B cell (primary cell): Measurements from ENCODE around the gene UNC5B. TPM values are rescaled to one million over a fixed set of nuclear protein-coding genes. Genes with fewer than 3 reads are reported as not detected.

Experiments
- ATAC-seq: fragments of 200-7000 bp; cut with Tn5 transposase; one replicate; pipeline ENCODE4 v1.10.0; 2021; ENCODE audit warnings: low read depth, mild to moderate bottlenecking, moderate number of reproducible peaks, moderate library complexity
- CTCF ChIA-PET: fragments of 350-600 bp; sonication (Branson Sonifier 250); formaldehyde crosslinking; loops from one replicate; lab custom pipeline; 2021; ENCODE audit warnings: antibody characterized with exemption, inconsistent platforms; lab: Charles Lee
- POLR2A ChIA-PET: fragments of 350-600 bp; sonication (Branson Sonifier 250); formaldehyde crosslinking; loops from one replicate; lab custom pipeline; 2021; ENCODE audit warnings: antibody characterized with exemption; lab: Charles Lee
- DNase-seq: peaks from one replicate; pipeline ENCODE4 v3.0.0; 2013
- H2AFZ ChIP-seq: 2 replicates; pipeline ENCODE4 v1.6.1; 2012; ENCODE audit warnings: mild to moderate bottlenecking, low read depth, low read length; ENCODE audit not compliant: insufficient read depth, poor library complexity, severe bottlenecking
- H3K27ac ChIP-seq, 2 donors: 1 replicate in 1 of 2; 2 replicates in 1 of 2; pipeline ENCODE4 v1.5.1; 2012 to 2013; ENCODE audit warnings: low read length in 2 of 2, mild to moderate bottlenecking in 2 of 2, moderate library complexity in 1 of 2
- H3K27me3 ChIP-seq, 4 experiments: fragments of 200-600 bp in 1 of 4; sonication (generic) in 1 of 4; replicated peaks in 1 of 4; 1 replicate in 2 of 4; 2 replicates in 2 of 4; pipeline versions ENCODE4 v1.6.1 to v1.7.0; 2013 to 2016; ENCODE audit warnings: low read length in 3 of 4, mild to moderate bottlenecking in 2 of 4, mixed read lengths in 1 of 4, moderate library complexity in 1 of 4; ENCODE audit not compliant: insufficient read depth in 4 of 4, control insufficient read depth in 3 of 4; ENCODE audit errors: control extremely low read depth in 1 of 4
- H3K36me3 ChIP-seq, 2 experiments: replicated peaks in 1 of 2; 1 replicate in 1 of 2; 2 replicates in 1 of 2; pipeline versions ENCODE4 v1.6.1 to v1.7.1; 2013; ENCODE audit warnings: low read length in 1 of 2; ENCODE audit not compliant: insufficient read depth in 2 of 2, control insufficient read depth in 1 of 2; ENCODE audit errors: control extremely low read depth in 1 of 2, extremely low read depth in 1 of 2
- H3K4me1 ChIP-seq, 2 donors: fragments of 200-600 bp in 1 of 2; sonication (generic) in 1 of 2; 1 replicate in 1 of 2; 2 replicates in 1 of 2; pipeline versions ENCODE4 v1.5.1 to v1.6.1; 2013 to 2017; ENCODE audit warnings: low read length in 2 of 2; ENCODE audit not compliant: control insufficient read depth in 2 of 2, insufficient read depth in 2 of 2
- H3K4me2 ChIP-seq: replicated peaks from 2 replicates; pipeline ENCODE3; 2012; ENCODE audit warnings: mild to moderate bottlenecking, low read depth, low read length; ENCODE audit not compliant: poor library complexity, severe bottlenecking
- H3K4me3 ChIP-seq, 5 experiments: fragments of 200-600 bp in 1 of 5; sonication (generic) in 1 of 5; 1 replicate in 3 of 5; 2 replicates in 2 of 5; pipeline versions ENCODE4 v1.5.1 to v1.7.0; 2011 to 2016; ENCODE audit warnings: low read length in 4 of 5, mild to moderate bottlenecking in 4 of 5, low read depth in 2 of 5, control low read depth in 1 of 5, moderate library complexity in 1 of 5; ENCODE audit not compliant: insufficient read depth in 1 of 5; ENCODE audit errors: control extremely low read depth in 1 of 5, extremely low read depth in 1 of 5
- H3K79me2 ChIP-seq: fragments of 200-600 bp; sonication (generic); one replicate; pipeline ENCODE4 v1.6.0; 2016; ENCODE audit warnings: low read length; ENCODE audit not compliant: control insufficient read depth, insufficient read depth
- H3K9ac ChIP-seq: fragments of 200-600 bp; sonication (generic); 2 replicates; pipeline ENCODE4 v1.6.1; 2017; ENCODE audit warnings: mild to moderate bottlenecking, low read length, moderate library complexity
- H3K9me3 ChIP-seq, 3 donors: one replicate each; pipeline versions ENCODE4 v1.6.1 to v1.7.1; 2013; ENCODE audit warnings: low read length in 2 of 3; ENCODE audit not compliant: control insufficient read depth in 2 of 3, insufficient read depth in 1 of 3; ENCODE audit errors: control extremely low read depth in 1 of 3
- H4K20me1 ChIP-seq: 2 replicates; pipeline ENCODE4 v1.6.0; 2012; ENCODE audit warnings: mild to moderate bottlenecking, low read length; ENCODE audit not compliant: insufficient read depth, control insufficient read depth, poor library complexity, severe bottlenecking
- H3K27ac Mint-ChIP-seq: one replicate; pipeline ENCODE4 v1.8.0; 2021; ENCODE audit warnings: mixed read lengths
- H3K27me3 Mint-ChIP-seq: one replicate; pipeline ENCODE4 v1.8.0; 2021; ENCODE audit warnings: mixed read lengths
- H3K4me1 Mint-ChIP-seq: one replicate; pipeline ENCODE4 v1.8.0; 2021; ENCODE audit warnings: mixed read lengths
- H3K4me3 Mint-ChIP-seq: one replicate; pipeline ENCODE4 v1.8.0; 2021; ENCODE audit warnings: mixed read lengths
- H3K9me3 Mint-ChIP-seq: one replicate; pipeline ENCODE4 v1.8.0; 2022; ENCODE audit warnings: mixed read lengths; ENCODE audit not compliant: insufficient read depth
- CTCF ChIP-seq: fragments of 200-600 bp; IDR thresholded peaks from one replicate; pipeline ENCODE4 v1.8.0; 2022; ENCODE audit warnings: antibody characterized with exemption, mild to moderate bottlenecking
- EZH2 ChIP-seq: IDR thresholded peaks from 2 replicates; pipeline ENCODE4 v1.6.1; 2012; ENCODE audit warnings: borderline replicate concordance, low read depth, mild to moderate bottlenecking, moderate library complexity, low read length; ENCODE audit not compliant: insufficient read depth, poor library complexity, severe bottlenecking
- WGBS: methylation state at CpG from one replicate; pipeline ENCODE4 v1.1.5; 2013; ENCODE audit warnings: missing lambda C conversion rate; ENCODE audit not compliant: insufficient coverage; 5-methylcytosine and 5-hydroxymethylcytosine counted together
- intact Hi-C: fragments of 100-400 bp; cut with micrococcal nuclease; formaldehyde crosslinking; loops from one replicate; pipeline ENCODE4 v1.10.0; 2022
- polyA plus RNA-seq: library from polyadenylated mRNA; depleted of rRNA; stranded (reverse); fragments of >200 nt; gene quantifications from 2 replicates; pipeline ENCODE4 v1.2.3, GENCODE V29; 2012
- total RNA-seq, 2 donors: library from RNA; stranded (reverse); fragments of 120-200 nt in 1 of 2; gene quantifications; 1 replicate in 1 of 2; 2 replicates in 1 of 2; pipeline versions ENCODE4 v1.2.3 to v1.2.4, GENCODE V29; 2013 to 2022

Gene UNC5B
- total and polyA plus RNA-seq, 2 donors (not counting 1 experiment from before 2014, with no cell fraction given) = not detected

GRCh38 chr10:71205468-71205867 lies 6.9 kb upstream of the UNC5B start:
- ChIA-PET POLR2A (no interaction called here), CTCF (interaction anchor here (1.3 to 1.6 kb wide), 2 partner anchors 11 to 280 kb away, joined by 3 to 4 read pairs; no protein-coding TSS in a partner anchor)
- Histone ChIP-seq H2AFZ (no peak overlapping the region), H3K4me3 (no peak overlapping the region), H3K36me3 (no peaks in the 10 kb centered on the region), H3K9me3 (no peaks in the 10 kb centered on the region), H3K4me1 (peaks cover 4 to 5% of the 10 kb centered on the region in 2 donors), H3K9ac (no peak overlapping the region), H3K27me3 (peaks cover 0 to 26% (median 9%) of the 10 kb centered on the region in 4 experiments), H3K4me2 (no peak overlapping the region), H3K79me2 (no peaks in the 10 kb centered on the region), H3K27ac (no peak overlapping the region), H4K20me1 (no peaks in the 10 kb centered on the region)
- ATAC-seq (no peak), DNase-seq (no peak)
- Mint-ChIP-seq H3K27me3 (peaks cover 57% of the 10 kb centered on the region), H3K4me3 (no peak overlapping the region), H3K4me1 (peaks cover 2% of the 10 kb centered on the region), H3K9me3 (no peaks in the 10 kb centered on the region), H3K27ac (no peak overlapping the region)
- intact Hi-C loops = no loop called here
- TF ChIP-seq EZH2 = no peak
- TF ChIP-seq CTCF = no peak
- 92% methylated on average over 2 of the region's 4 CpGs for WGBS

- Mint-ChIP-seq H3K4me1 (peaks cover 4% of the 10 kb centered on the region), H3K4me3 (no peak overlapping the region), H3K9me3 (no peaks in the 10 kb centered on the region), H3K27ac (no peak overlapping the region), H3K27me3 (peaks cover 70% of the 10 kb centered on the region)
- DNase-seq (no peak), ATAC-seq (no peak)
- Histone ChIP-seq H3K4me2 (no peak overlapping the region), H3K79me2 (no peaks in the 10 kb centered on the region), H3K4me3 (no peak overlapping the region), H3K36me3 (no peaks in the 10 kb centered on the region), H3K27ac (no peak overlapping the region), H2AFZ (no peak overlapping the region), H3K9me3 (no peaks in the 10 kb centered on the region), H3K4me1 (peaks cover 4 to 5% of the 10 kb centered on the region in 2 donors), H3K9ac (no peak overlapping the region), H4K20me1 (no peaks in the 10 kb centered on the region), H3K27me3 (peaks cover 0 to 40% (median 20%) of the 10 kb centered on the region in 4 experiments)
- POLR2A ChIA-PET = no interaction called here
- TF ChIP-seq CTCF (no peak), EZH2 (no peak)
- CTCF ChIA-PET = interaction anchor here (1.6 kb wide), 1 partner anchor 10 kb away, joined by 4 read pairs; no protein-coding TSS in a partner anchor
- 71% methylated on average over 1 of the region's 1 CpG for WGBS
- intact Hi-C loops = no loop called here
Observed at GRCh38 chr10:71206911-71207310, 5.5 kb upstream of the UNC5B start.
